HuH-7 (cell line): ENCODE data around the gene WDFY3.

Experiments
- DNase-seq: peaks from one replicate; pipeline ENCODE4 v3.0.0; 2011; ENCODE audit warnings: low spot score

Gene WDFY3

GRCh38 chr4:84912741-84913140 lies 53.7 kb downstream of the WDFY3 start:
- no peak for DNase-seq

- no peak for DNase-seq
These were observed 57.6 kb downstream of the WDFY3 start for GRCh38 chr4:84908876-84909275.

DNA sequence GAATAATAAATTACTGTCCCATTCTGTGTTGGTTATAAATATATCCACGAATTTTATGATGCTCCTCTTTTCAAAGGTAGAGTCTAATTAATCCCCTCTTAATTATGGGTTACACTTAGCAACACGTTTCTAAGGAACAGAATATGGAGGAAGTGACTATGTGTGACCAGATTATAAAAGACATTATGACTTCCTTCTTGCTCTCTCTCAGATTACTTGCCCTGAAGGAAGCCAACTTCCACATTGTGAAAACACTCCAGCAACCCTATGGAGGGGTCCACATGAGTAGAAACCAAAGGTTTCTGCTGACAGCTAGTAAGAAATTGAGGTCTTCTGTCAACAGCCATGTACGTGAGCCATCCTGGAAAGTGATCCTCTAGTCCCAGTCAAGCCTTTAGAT lies 59.3 kb downstream of the WDFY3 start:
- DNase-seq: no peak

- no peak for DNase-seq
These were observed 60.8 kb downstream of the WDFY3 start for GRCh38 chr4:84905646-84906045.

DNA sequence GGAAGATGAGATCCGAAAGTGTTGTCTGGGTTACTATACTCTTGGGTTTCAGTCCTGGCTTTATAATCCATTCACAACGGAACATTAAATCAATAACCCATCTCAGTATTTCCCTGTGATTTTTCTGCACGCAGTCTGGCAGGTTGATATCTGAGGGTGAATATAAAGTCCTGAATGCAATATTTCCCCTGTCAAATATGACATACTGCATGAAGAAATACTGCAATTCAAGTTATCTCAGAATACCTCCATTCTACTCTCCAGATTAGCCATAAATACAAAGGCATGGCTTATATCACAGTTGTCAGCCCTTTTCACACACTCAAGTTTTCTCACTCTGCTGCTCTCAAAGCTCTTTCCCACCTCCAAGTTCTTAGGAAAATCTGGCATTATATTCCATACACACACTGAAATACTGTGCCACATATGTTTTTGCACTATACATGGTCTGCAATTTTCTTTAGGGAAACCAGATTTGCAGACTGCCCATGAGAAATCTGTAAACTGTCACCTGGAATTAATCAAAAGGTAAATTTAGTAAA lies 64.7 kb downstream of the WDFY3 start:
- DNase-seq: no peak

- DNase-seq: no peak
These were observed 65.3 kb downstream of the WDFY3 start for GRCh38 chr4:84901173-84901572.

- no peak for DNase-seq
These were observed 66.9 kb downstream of the WDFY3 start for GRCh38 chr4:84899616-84900015.

DNA sequence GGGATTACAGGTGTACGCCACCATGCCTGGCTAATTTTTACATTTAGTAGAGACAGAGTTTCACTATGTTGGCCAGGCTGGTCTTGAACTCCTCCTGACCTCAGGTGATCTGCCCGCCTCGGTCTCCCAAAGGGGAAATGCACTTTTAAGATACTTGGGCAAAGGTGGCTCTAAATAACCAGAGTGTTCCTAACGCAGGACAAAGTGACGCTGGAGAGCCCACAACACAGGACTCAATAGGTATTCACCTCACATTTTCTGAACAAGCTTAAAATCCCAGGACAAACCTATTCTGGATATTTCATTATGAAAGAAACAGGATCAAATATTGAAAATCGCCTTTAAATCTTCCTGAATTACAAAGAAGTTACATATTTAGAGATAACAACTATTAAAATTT lies 69.0 kb downstream of the WDFY3 start:
- DNase-seq: no peak

GRCh38 chr4:84895283-84895682 lies 71.2 kb downstream of the WDFY3 start:
- no peak for DNase-seq

DNA sequence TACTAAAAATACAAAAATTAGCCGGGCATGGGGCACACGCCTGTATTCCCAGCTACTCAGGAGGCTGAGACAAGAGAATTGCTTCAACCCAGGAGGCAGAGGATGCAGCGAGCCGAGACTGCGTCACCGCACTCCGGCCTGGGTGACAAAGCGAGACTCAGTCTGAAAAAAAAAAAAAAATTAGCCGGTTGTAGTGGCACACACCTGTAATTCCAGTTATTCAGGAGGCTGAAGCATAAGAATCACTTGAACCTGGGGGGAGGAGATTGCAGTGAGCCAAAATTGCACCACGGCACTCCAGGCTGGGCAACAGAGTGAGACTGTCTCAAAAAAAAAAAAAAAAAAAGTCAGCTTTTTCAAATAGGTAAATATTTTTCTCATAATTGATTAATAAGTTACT lies 71.9 kb downstream of the WDFY3 start:
- no peak for DNase-seq

- no peak for DNase-seq
These were observed 73.5 kb downstream of the WDFY3 start for GRCh38 chr4:84892950-84893349.

GRCh38 chr4:84887824-84888223 lies 78.7 kb downstream of the WDFY3 start:
- DNase-seq: no peak

GRCh38 chr4:84879651-84880200 lies 86.8 kb downstream of the WDFY3 start:
- no peak for DNase-seq

DNA sequence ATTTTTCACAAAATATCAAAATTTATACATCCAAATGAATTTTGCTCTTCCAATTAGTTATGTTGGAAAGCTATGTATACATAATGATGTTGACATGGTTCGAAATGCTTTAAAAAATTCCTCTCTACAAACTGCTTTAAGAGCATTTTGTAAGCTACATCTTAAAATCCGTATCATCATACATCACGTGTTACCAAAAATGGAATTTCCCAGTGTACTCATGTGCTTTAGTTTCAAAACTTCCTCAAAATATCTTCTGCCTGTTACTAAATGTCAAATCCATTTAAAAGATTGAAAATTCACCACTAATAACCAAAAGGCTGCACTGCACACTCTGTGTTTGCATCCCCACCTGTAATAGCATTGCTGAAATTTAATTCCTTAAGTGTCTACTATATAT lies 87.9 kb downstream of the WDFY3 start:
- no peak for DNase-seq

- DNase-seq: no peak
These were observed 88.4 kb downstream of the WDFY3 start for GRCh38 chr4:84878090-84878489.

DNA sequence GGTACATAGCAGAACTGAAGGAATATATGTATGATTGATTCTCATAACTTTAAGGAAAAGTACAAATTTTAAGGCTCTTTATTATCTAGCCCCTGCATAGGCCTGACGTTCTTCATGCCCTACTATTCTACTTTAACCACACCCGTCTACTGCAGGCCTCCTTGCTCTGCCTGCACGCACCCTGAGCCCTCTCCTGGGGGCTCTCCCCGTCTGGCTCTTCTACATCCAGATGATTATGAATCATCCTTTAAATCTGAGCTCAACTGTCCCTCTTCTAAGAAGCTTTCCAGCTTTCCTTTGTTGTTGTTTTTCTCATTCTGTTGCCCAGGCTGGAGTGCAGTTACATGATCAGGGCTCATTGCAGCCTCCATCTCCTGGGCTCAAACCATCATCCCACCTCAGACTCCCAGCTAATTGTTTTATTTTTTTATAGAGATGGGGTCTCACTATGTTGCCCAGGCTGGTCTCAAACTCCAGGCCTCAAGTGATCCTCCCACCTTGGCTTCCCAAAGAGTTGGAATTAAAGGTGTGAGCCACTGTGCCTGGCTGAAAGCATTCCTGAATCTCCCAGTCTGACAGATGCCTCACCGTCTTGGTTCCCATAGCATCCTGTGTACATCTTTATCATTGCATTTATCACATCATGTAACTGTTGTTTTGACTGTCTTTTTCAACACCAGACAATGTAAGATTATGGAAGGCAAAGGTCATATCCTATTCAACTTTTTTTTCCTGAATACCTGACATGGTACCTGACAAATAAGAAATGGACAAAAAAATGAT lies 89.2 kb downstream of the WDFY3 start:
- DNase-seq: no peak

GRCh38 chr4:84875636-84876371 lies 90.7 kb downstream of the WDFY3 start:
- no peak for DNase-seq

DNA sequence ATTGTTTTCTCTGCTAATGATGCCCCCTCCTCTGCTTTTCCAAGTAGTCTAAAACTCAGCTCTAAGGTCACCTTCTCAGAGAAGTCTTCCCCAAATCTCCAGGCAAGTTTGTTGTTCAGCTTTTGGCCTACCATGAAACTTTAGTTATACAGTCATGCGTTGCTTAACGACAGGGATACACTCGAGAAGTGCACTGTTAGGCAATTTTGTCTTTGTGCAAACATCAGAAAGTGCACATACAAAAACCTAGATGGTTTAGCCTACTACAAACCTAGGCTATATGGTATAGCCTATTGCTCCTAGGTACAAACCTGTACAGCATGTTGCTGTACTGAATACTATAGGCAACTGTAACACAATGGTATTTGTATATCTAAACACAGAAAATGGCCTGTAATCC lies 91.9 kb downstream of the WDFY3 start:
- DNase-seq: no peak

GRCh38 chr4:84870398-84871163 lies 95.9 kb downstream of the WDFY3 start:
- no peak for DNase-seq

DNA sequence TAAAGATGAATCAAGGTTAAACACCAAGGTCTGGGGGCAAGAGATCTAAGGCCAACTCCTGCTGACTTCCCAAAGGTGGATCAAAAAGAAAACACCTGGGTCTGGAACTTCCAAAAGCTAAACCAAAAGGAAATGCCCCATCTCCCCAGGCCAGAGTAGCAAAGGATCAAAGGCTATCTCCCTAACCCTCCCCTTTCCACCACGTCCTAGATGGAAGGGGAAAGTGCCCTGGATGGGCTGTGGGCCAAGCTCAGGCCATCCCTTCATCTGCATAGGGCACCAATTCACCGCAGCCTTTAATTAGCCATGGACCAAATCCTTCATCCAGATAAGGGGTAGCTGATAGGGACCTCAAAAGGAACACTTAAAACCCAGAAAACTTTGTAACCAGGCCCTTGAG lies 100.2 kb downstream of the WDFY3 start:
- no peak for DNase-seq

- no peak for DNase-seq
These were observed 100.9 kb downstream of the WDFY3 start for GRCh38 chr4:84865600-84865999.

- DNase-seq: no peak
These were observed 104.4 kb downstream of the WDFY3 start for GRCh38 chr4:84862064-84862463.
